HG03469 (cell line): ENCODE data around the gene KCTD6.

ENCODE experiments used
- ATAC-seq: cut with Tn5 transposase; IDR thresholded peaks from one replicate; pipeline ENCODE4 v1.9.1; 2021; ENCODE audit warnings: mild to moderate bottlenecking, moderate library complexity, moderate number of reproducible peaks; ENCODE audit not compliant: unreplicated experiment

The KCTD6 gene

DNA sequence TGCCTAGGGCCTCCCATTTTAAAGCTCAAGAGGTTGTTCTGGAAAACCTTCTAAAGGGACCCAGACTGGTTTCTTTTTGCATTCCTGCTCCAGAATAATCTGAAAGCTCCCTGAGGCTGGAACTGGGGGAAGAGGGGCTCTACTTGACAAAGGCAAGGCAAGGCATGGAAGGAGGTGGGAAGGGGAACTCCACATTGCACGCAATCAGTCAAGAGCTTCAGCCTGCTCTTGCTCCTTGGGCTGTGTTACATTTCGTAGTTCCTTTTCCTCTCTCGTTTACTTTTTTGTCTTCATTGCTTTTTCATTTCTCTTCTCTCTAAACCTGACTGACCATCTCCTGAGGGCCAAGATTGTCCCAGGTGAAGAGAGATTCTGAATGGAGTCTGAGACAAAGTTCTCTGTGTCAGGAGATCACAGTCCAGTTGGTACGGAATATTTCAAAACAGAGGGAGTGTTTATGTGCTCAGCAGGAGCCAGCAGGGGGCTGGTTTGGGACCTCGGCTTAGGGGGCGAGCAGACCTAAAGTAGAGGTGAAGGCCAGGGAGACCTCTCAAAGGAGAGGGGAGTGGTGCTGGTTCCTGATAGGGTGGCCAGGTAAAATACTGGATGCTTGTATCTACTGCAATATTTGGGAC, 6.0 kb upstream of the KCTD6 start:
- ATAC-seq, result no peak

GRCh38 chr3:58487140-58487886, 4.6 kb upstream of the KCTD6 start:
- ATAC-seq, result no peak

GRCh38 chr3:58488967-58489366, 2.9 kb upstream of the KCTD6 start:
- no peak for ATAC-seq

- no peak for ATAC-seq
Measured at GRCh38 chr3:58490860-58491501, 915 bp upstream of the KCTD6 start.

- no peak for ATAC-seq
Measured at GRCh38 chr3:58492494-58492905, 604 bp downstream of the KCTD6 start.

- no peak for ATAC-seq
Measured at GRCh38 chr3:58494107-58494506, 2.2 kb downstream of the KCTD6 start.

DNA sequence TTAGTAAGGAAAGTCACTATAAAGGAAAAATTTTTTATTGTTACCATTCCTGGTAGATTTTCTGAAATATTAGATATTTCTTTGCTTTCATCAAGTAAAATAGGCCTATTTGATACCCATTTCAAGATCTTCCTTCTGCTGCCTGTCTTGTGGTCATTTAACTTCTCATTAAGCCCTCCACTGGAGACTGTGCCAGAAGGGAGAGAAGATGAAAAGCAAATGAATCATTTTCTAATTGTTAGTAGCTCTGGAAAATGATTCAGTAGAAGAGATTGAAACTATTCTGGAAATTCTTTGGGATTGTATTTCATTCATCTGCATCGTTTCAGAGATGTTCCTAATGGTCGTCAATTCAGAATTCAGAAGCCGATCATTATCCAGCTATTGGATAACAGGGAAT, 3.2 kb downstream of the KCTD6 start:
- ATAC-seq, result no peak

DNA sequence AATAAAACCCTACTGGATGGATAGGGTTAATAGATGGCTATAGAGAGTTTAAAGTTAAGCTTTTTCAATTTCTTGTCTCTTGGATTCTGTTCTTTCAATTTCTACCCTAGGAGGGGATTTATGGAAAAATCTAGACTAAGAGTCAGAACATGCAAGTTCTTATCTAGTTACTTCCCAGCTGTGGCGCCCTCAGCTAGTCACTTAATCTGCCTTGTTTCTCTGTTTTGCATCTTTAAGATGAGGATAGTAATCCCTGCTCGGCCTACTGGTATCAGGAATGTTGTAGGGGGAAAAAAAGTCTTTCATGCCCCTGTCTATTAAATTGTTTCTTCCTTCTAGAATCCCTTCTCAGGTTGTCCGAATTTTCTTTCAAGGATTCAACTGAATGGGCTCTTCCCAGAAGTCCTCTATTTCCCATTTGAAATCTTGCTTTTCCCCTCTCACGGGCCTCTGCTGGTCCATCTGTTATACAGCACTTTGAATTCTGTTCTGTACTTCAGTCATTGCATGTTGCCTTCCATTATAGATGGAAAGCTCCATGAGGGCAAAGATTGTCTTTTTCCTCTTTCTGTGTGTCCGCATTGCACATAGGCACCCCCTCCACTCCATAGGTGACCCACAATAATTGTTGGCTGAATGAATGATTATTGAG, 4.4 kb downstream of the KCTD6 start:
- no peak for ATAC-seq

DNA sequence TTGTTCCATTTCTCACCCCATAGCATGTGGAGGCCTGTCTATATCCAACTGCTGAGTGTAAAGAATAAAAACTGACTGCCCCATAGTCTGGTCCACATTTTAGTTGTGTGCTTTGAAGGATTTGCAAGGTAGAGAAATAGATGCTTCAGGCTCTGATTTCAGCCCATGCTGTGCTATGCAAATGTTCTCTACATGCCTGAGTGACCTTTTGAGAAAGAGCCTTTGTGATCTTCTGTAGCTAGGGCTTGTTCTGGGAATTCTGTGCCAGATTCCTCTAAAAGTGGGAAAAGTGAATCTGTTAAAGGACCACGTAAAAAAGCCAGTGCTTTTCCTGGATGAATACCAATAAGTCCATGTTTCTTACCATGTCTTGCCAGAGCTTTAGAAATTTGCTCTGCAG, 5.2 kb downstream of the KCTD6 start:
- ATAC-seq, result no peak

- ATAC-seq, result no peak
Measured at GRCh38 chr3:58502872-58503271, 11.0 kb downstream of the KCTD6 start.

- no peak for ATAC-seq
Measured at GRCh38 chr3:58507356-58508078, 15.6 kb downstream of the KCTD6 start.

- ATAC-seq, result no peak
Measured at GRCh38 chr3:58508437-58508836, 16.5 kb downstream of the KCTD6 start.

GRCh38 chr3:58514405-58514804, 22.5 kb downstream of the KCTD6 start:
- ATAC-seq, result no peak

DNA sequence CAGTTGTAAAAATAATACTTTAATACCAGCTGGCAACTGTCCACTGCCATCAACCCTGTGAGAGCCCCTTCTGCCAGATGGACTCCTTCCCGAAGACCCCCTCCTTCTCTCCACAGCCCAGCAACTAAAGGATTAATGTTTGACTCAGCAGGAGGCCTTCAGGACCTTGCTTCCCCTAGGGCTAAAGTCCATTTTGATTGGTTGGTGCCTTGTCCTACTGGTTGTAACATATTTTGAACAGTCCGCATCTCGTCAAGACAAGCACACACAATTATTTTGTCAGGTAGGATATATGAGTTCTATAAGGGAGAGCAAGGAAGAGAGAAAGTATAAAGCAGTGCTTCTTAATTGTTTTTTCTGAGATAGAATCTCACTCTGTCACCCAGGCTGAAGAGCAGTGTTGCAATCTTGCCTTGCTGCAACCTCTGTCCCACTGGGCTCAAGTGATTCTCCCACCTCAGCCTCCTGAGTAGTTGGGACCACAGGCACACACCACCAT, 26.4 kb downstream of the KCTD6 start:
- ATAC-seq, result no peak

DNA sequence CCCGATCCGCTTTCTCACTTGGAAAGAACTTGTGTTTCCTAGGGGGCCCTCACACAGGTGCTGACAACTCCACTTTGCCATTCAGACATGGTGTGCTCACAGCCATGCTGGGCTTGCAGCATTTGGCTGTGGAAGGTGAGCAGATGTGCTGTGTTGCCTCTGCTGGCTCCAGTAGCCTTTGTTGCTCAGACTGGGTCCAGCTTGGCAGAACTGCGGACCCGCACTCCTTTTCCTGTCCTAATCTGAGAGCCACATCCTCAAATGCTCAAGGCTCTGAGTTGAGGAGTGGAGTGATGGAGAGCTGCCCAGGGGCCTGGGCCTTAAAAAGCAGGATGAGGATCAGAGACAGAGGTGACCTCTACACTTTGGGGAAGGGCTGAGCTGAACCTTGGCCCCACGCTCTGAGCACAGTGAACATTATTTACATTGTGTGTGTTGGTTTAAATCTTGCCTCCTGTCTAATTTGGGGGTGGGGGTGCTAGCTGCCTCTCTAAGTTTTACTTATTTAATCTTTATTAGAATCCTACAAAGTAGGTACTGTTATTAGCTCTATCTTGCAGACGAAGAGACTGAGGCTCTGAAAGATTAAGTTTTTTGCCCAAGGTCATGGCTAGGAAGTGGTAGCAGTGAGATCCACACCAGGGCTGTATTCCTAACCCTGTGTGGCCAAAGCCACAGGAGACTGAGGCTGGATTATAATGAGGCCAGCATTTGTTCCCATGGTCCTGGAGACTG, 27.9 kb downstream of the KCTD6 start:
- no peak for ATAC-seq

DNA sequence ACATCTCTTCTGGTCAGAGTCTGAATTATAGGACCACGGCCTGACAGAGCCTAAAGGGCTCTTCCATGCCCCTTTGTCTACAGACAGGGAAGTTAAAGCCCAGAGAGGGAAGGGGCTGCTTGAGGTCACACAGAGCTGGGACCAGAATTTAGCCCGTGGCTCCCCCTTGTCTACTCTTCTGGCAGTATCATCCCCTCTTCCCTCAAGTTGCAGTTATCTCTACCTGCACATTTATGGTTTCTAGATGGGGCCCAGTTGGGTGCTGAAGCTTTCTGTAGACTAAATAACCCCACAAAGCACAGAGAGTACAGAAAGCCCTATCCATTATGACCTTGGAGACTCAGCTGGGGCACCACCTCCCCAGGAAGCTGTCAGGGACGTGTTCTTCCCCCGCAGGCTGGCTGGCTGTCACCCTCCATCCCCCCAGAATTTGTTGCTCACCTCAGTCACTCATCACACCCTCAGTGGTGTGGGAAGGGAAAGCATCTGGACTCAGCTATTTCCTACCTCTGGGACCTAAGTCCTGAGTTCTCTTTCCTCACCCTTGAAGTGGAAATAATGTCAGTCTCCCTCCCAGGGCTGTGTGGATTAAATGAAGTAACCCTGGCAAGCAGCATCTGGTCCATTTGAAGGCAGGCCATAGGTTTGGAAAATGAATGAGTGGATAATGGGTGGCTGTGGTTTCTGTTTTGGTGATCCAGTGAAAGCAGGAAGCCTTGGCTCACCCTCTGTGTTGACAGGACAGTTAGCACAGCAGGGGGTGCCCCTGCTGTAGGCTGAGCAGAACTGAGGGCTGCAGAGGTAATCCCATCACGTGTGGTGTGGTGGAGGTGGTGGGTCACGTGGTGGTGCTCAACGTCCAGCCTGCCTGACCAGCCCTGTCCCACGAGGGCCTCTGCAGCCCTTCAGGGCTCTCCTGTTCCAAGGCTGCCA, 28.8 kb downstream of the KCTD6 start:
- ATAC-seq, result no peak

DNA sequence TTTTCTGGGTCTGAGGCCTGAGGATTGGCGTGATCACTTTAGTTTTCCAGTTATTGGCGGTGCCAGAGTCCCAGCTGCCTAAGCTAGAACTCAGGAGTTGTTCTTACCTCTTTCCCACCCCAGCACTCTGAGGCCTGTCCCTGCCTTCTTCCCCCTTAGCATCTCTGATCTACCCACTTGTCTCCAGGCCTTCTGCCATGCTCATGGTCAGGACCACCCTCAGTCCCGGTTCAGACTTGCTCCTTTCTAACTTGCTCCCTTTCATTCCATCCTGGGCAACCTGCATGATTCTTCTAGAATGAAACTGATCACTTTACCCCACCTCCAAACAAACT, 29.4 kb downstream of the KCTD6 start:
- no peak for ATAC-seq

GRCh38 chr3:58521917-58522631, 30.2 kb downstream of the KCTD6 start:
- no peak for ATAC-seq
